HepG2 (cell line): ENCODE results near the gene CAND2.

ENCODE experiments used
- CTCF ChIP-seq: sonication (generic); formaldehyde crosslinking; IDR thresholded peaks from 2 replicates; pipeline ENCODE4 v1.5.0; 2020; ENCODE audit warnings: mild to moderate bottlenecking, missing genetic modification reagents, moderate library complexity
- ELF4 ChIP-seq: sonication (generic); formaldehyde crosslinking; IDR thresholded peaks from 2 replicates; pipeline ENCODE4 v1.5.0; 2020; ENCODE audit warnings: missing genetic modification reagents, mild to moderate bottlenecking, moderate library complexity, borderline replicate concordance
- EZH2 ChIP-seq: conservative IDR thresholded peaks from 2 replicates; pipeline ENCODE4 v1.6.1; 2012; ENCODE audit warnings: mild to moderate bottlenecking, low read depth, low read length, moderate library complexity
- MLLT10 ChIP-seq: sonication (generic); formaldehyde crosslinking; IDR thresholded peaks from 2 replicates; pipeline ENCODE4 v1.4.0; 2020; ENCODE audit warnings: missing genetic modification reagents
- PHF20 ChIP-seq: sonication (generic); formaldehyde crosslinking; IDR thresholded peaks from 2 replicates; pipeline ENCODE4 v1.5.0; 2020; ENCODE audit warnings: mild to moderate bottlenecking, missing genetic modification reagents
- POLR2A ChIP-seq, 2 experiments: IDR thresholded peaks; 2 replicates each; pipeline ENCODE4 v1.6.1; 2011; ENCODE audit warnings: low read depth in 2 of 2, low read length in 2 of 2, mild to moderate bottlenecking in 1 of 2, moderate library complexity in 1 of 2; ENCODE audit not compliant: insufficient read depth in 1 of 2
- ZBTB10 ChIP-seq: sonication (generic); formaldehyde crosslinking; IDR thresholded peaks from 2 replicates; pipeline ENCODE4 v1.4.0; 2020; ENCODE audit warnings: missing genetic modification reagents, borderline replicate concordance

GRCh38 chr3:12837295-12837986 is 41.0 kb downstream of the CAND2 start:
- no peak for TF ChIP-seq EZH2
- no peak for TF ChIP-seq CTCF (CRISPR knock-in tag)
- TF ChIP-seq PHF20: no peak
- TF ChIP-seq ZBTB10: no peak
- no peak for TF ChIP-seq MLLT10 (CRISPR knock-in tag)
- TF ChIP-seq POLR2A (IDR thresholded peaks at IDR 0.05; ENCODE audit: insufficient read depth in 1 of 2, low read depth in 2 of 2, low read length in 2 of 2): no peak; a peak in 1 of 4 replicates
- no peak for TF ChIP-seq ELF4 (CRISPR knock-in tag)
